Activated naive CD4-positive, alpha-beta T cell treated with anti-CD3 and anti-CD28 coated beads, Interleukin-2, amount 10 ng/mL, durations not matched to agents 7 days and 5 days (primary cell): Measurements from ENCODE around the gene ERICH3.
A peak's percentile ranks its signal among the peaks of the same experiment; 100 is the strongest.
"Not testable (repeated sequence)": the region's sequence is repeated elsewhere in the genome, so short reads cannot be mapped to it uniquely, and the experiment has no call there.

Experiments
- CTCF ChIA-PET: fragments of 350-600 bp; sonication (Branson Sonifier 250); formaldehyde crosslinking; loops from one replicate; lab custom pipeline; 2021; ENCODE audit warnings: antibody characterized with exemption; lab: Charles Lee
- DNase-seq: peaks from one replicate; pipeline ENCODE4 v3.0.0-alpha.2; 2020
- H3K27ac Mint-ChIP-seq: one replicate; pipeline ENCODE4 v1.8.0; 2021; ENCODE audit warnings: mild to moderate bottlenecking, moderate library complexity, mixed read lengths
- H3K27me3 Mint-ChIP-seq: one replicate; pipeline ENCODE4 v1.8.0; 2021; ENCODE audit warnings: mild to moderate bottlenecking, mixed read lengths
- H3K36me3 Mint-ChIP-seq: one replicate; pipeline ENCODE4 v1.8.0; 2021; ENCODE audit warnings: mixed read lengths
- H3K4me1 Mint-ChIP-seq: one replicate; pipeline ENCODE4 v1.8.0; 2021; ENCODE audit warnings: mixed read lengths
- H3K4me3 Mint-ChIP-seq: one replicate; pipeline ENCODE4 v1.8.0; 2021; ENCODE audit warnings: mild to moderate bottlenecking, moderate library complexity, mixed read lengths
- H3K9me3 Mint-ChIP-seq: one replicate; pipeline ENCODE4 v1.8.0; 2021; ENCODE audit warnings: mixed read lengths

The ERICH3 gene

GRCh38 chr1:74690909-74691308 lies 17.3 kb upstream of the ERICH3 start:
- Mint-ChIP-seq H3K27me3 (no peaks in the 10 kb centered on the region), H3K4me3 (no peak overlapping the region), H3K27ac (no peak overlapping the region), H3K9me3 (no peaks in the 10 kb centered on the region), H3K36me3 (no peaks in the 10 kb centered on the region), H3K4me1 (no peaks in the 10 kb centered on the region)
- DNase-seq: no peak
- CTCF ChIA-PET: interaction anchor here (0.8 to 2.0 kb wide), 6 partner anchors 10 to 216 kb away, joined by 3 to 8 read pairs (median 4); partner anchors contain the start of gene TYW3

- Mint-ChIP-seq H3K4me3 (no peak overlapping the region), H3K27ac (no peak overlapping the region), H3K9me3 (no peaks in the 10 kb centered on the region), H3K4me1 (no peaks in the 10 kb centered on the region), H3K36me3 (no peaks in the 10 kb centered on the region), H3K27me3 (no peaks in the 10 kb centered on the region)
- CTCF ChIA-PET: interaction anchor here (1.1 to 2.2 kb wide), 8 partner anchors 8 to 216 kb away, joined by 3 to 16 read pairs (median 4); partner anchors contain the start of genes CRYZ and TYW3
- DNase-seq: no peak
Measured at GRCh38 chr1:74690364-74690696, 16.7 kb upstream of the ERICH3 start.

GRCh38 chr1:74689621-74690363 lies 16.2 kb upstream of the ERICH3 start:
- no peaks in the 10 kb centered on the region for H3K9me3 Mint-ChIP-seq
- CTCF ChIA-PET: interaction anchor here (0.6 to 2.2 kb wide), 11 partner anchors 9 to 381 kb away, joined by 3 to 16 read pairs (median 4); partner anchors contain the start of genes CRYZ and TYW3
- DNase-seq: peak; percentile 55
- no peaks in the 10 kb centered on the region for H3K36me3 Mint-ChIP-seq
- no peaks in the 10 kb centered on the region for H3K4me1 Mint-ChIP-seq
- no peak overlapping the region for H3K27ac Mint-ChIP-seq
- no peak overlapping the region for H3K4me3 Mint-ChIP-seq
- H3K27me3 Mint-ChIP-seq: no peaks in the 10 kb centered on the region

- CTCF ChIA-PET: interaction anchor here (0.7 kb wide), 1 partner anchor 47 kb away, joined by 3 read pairs; no protein-coding TSS in a partner anchor
- Mint-ChIP-seq H3K9me3 (no peaks in the 10 kb centered on the region), H3K27me3 (peaks cover 3% of the 10 kb centered on the region), H3K4me1 (no peaks in the 10 kb centered on the region), H3K27ac (no peak overlapping the region), H3K36me3 (no peaks in the 10 kb centered on the region), H3K4me3 (no peak overlapping the region)
- no peak for DNase-seq
Measured at GRCh38 chr1:74686928-74687327, 13.3 kb upstream of the ERICH3 start.

- H3K9me3 Mint-ChIP-seq: no peaks in the 10 kb centered on the region
- DNase-seq: no peak
- CTCF ChIA-PET: no interaction called here
- peaks cover 3% of the 10 kb centered on the region for H3K27me3 Mint-ChIP-seq
- no peaks in the 10 kb centered on the region for H3K36me3 Mint-ChIP-seq
- no peak overlapping the region for H3K4me3 Mint-ChIP-seq
- no peak overlapping the region for H3K27ac Mint-ChIP-seq
- no peaks in the 10 kb centered on the region for H3K4me1 Mint-ChIP-seq
Measured at GRCh38 chr1:74684301-74684700, 10.7 kb upstream of the ERICH3 start.

GRCh38 chr1:74683656-74684055 lies 10.1 kb upstream of the ERICH3 start:
- no peak for DNase-seq
- no peaks in the 10 kb centered on the region for H3K4me1 Mint-ChIP-seq
- CTCF ChIA-PET: no interaction called here

GRCh38 chr1:74681851-74682250 lies 8.3 kb upstream of the ERICH3 start:
- Mint-ChIP-seq H3K27ac (no peak overlapping the region), H3K4me3 (no peak overlapping the region), H3K4me1 (no peaks in the 10 kb centered on the region), H3K9me3 (no peaks in the 10 kb centered on the region), H3K36me3 (no peaks in the 10 kb centered on the region), H3K27me3 (peaks cover 3% of the 10 kb centered on the region)
- CTCF ChIA-PET: no interaction called here
- no peak for DNase-seq

More at GRCh38 chr1:74683656-74684055, 10.1 kb upstream of the ERICH3 start:
- Mint-ChIP-seq H3K27me3 (peaks cover 3% of the 10 kb centered on the region), H3K36me3 (no peaks in the 10 kb centered on the region), H3K4me3 (no peak overlapping the region), H3K9me3 (no peaks in the 10 kb centered on the region), H3K27ac (no peak overlapping the region)

- Mint-ChIP-seq H3K36me3 (no peaks in the 10 kb centered on the region), H3K27ac (no peak overlapping the region), H3K9me3 (no peaks in the 10 kb centered on the region), H3K4me1 (no peaks in the 10 kb centered on the region), H3K4me3 (no peak overlapping the region), H3K27me3 (peaks cover 3% of the 10 kb centered on the region)
- CTCF ChIA-PET: no interaction called here
- DNase-seq: no peak
Measured at GRCh38 chr1:74681449-74681848, 7.9 kb upstream of the ERICH3 start.

GRCh38 chr1:74681001-74681400 lies 7.4 kb upstream of the ERICH3 start:
- peaks cover 3% of the 10 kb centered on the region for H3K27me3 Mint-ChIP-seq
- H3K4me1 Mint-ChIP-seq: no peaks in the 10 kb centered on the region
- no peaks in the 10 kb centered on the region for H3K9me3 Mint-ChIP-seq
- H3K36me3 Mint-ChIP-seq: no peaks in the 10 kb centered on the region
- no peak for DNase-seq
- H3K4me3 Mint-ChIP-seq: no peak overlapping the region
- H3K27ac Mint-ChIP-seq: no peak overlapping the region
- CTCF ChIA-PET: interaction anchor here (1.3 kb wide), 1 partner anchor 8 kb away, joined by 3 read pairs; no protein-coding TSS in a partner anchor

GRCh38 chr1:74679811-74680210 lies 6.2 kb upstream of the ERICH3 start:
- H3K4me1 Mint-ChIP-seq: no peaks in the 10 kb centered on the region
- H3K36me3 Mint-ChIP-seq: no peaks in the 10 kb centered on the region
- no peak overlapping the region for H3K4me3 Mint-ChIP-seq
- no peaks in the 10 kb centered on the region for H3K9me3 Mint-ChIP-seq
- H3K27ac Mint-ChIP-seq: no peak overlapping the region
- H3K27me3 Mint-ChIP-seq: peaks cover 4% of the 10 kb centered on the region
- DNase-seq: no peak
- CTCF ChIA-PET: interaction anchor here (1.3 kb wide), 1 partner anchor 9 kb away, joined by 3 read pairs; no protein-coding TSS in a partner anchor

- CTCF ChIA-PET: no interaction called here
- Mint-ChIP-seq H3K27ac (no peak overlapping the region), H3K4me3 (no peak overlapping the region), H3K9me3 (no peaks in the 10 kb centered on the region), H3K36me3 (no peaks in the 10 kb centered on the region), H3K27me3 (peaks cover 19% of the 10 kb centered on the region), H3K4me1 (peaks cover 4% of the 10 kb centered on the region)
- DNase-seq: no peak
Measured at GRCh38 chr1:74677926-74678325, 4.3 kb upstream of the ERICH3 start.

GRCh38 chr1:74674278-74675048 lies 871 bp upstream of the ERICH3 start:
- DNase-seq: no peak
- Mint-ChIP-seq H3K27me3 (peaks cover 23% of the 10 kb centered on the region), H3K9me3 (no peaks in the 10 kb centered on the region), H3K27ac (no peak overlapping the region), H3K4me1 (peaks cover 4% of the 10 kb centered on the region), H3K4me3 (no peak overlapping the region), H3K36me3 (no peaks in the 10 kb centered on the region)
- CTCF ChIA-PET: interaction anchor here (1.6 kb wide), 1 partner anchor 15 kb away, joined by 5 read pairs; no protein-coding TSS in a partner anchor

- CTCF ChIA-PET, H3K4me1 Mint-ChIP-seq, H3K9me3 Mint-ChIP-seq, H3K36me3 Mint-ChIP-seq, H3K27ac Mint-ChIP-seq, DNase-seq, H3K4me3 Mint-ChIP-seq: not testable (repeated sequence)
- H3K27me3 Mint-ChIP-seq: peaks cover 23% of the 10 kb centered on the region
Measured at GRCh38 chr1:74670866-74671265, 2.7 kb downstream of the ERICH3 start.

- Mint-ChIP-seq H3K27me3 (no peaks in the 10 kb centered on the region), H3K27ac (no peak overlapping the region), H3K9me3 (no peaks in the 10 kb centered on the region), H3K4me3 (no peak overlapping the region), H3K4me1 (no peaks in the 10 kb centered on the region), H3K36me3 (no peaks in the 10 kb centered on the region)
- CTCF ChIA-PET: no interaction called here
- DNase-seq: no peak
Measured at GRCh38 chr1:74654708-74655107, 18.9 kb downstream of the ERICH3 start.
